K562 (cell line): ENCODE results near the gene PPIL6. TPM values are rescaled to one million over a fixed set of nuclear protein-coding genes. Genes with fewer than 3 reads are reported as not detected.
A peak's percentile ranks its signal among the peaks of the same experiment; 100 is the strongest.

Experiments used
- ATF3 ChIP-seq, 2 experiments: fragments of 450-650 bp in 1 of 2; sonication (generic) in 1 of 2; formaldehyde crosslinking in 1 of 2; IDR thresholded peaks in 1 of 2; conservative IDR thresholded peaks in 1 of 2; 2 replicates each; pipeline versions ENCODE4 v1.6.1 to v1.8.1; 2016 to 2023; ENCODE audit warnings: mild to moderate bottlenecking in 2 of 2, moderate library complexity in 2 of 2, inconsistent platforms in 1 of 2, missing genetic modification reagents in 1 of 2
- CTCF ChIP-seq, 3 experiments: IDR thresholded peaks in 2 of 3; conservative IDR thresholded peaks in 1 of 3; 2 replicates each; pipeline ENCODE4 v1.5.1; 2011 to 2012; ENCODE audit warnings: low read length in 3 of 3, mild to moderate bottlenecking in 3 of 3, control low read depth in 2 of 3, improper control_type of control experiment in 1 of 3, inconsistent platforms in 1 of 3, low read depth in 1 of 3, mixed read lengths in 1 of 3, moderate library complexity in 1 of 3; ENCODE audit not compliant: insufficient read depth in 2 of 3
- DPF2 ChIP-seq: fragments of 450-650 bp; IDR thresholded peaks from 2 replicates; pipeline ENCODE4 v1.6.1; 2016
- ETV1 ChIP-seq: fragments of 450-650 bp; conservative IDR thresholded peaks from 2 replicates; pipeline ENCODE4 v1.6.1; 2016; ENCODE audit warnings: missing genetic modification characterization, control low read depth, low read depth, missing compliant biosample characterization
- GABPB1 ChIP-seq: sonication (generic); formaldehyde crosslinking; IDR thresholded peaks from 2 replicates; pipeline ENCODE4 v1.8.0; 2022; ENCODE audit warnings: mild to moderate bottlenecking, missing genetic modification reagents
- HDAC3 ChIP-seq: fragments of 450-650 bp; IDR thresholded peaks from 2 replicates; pipeline ENCODE4 v1.6.1; 2018; ENCODE audit warnings: borderline replicate concordance, mild to moderate bottlenecking, moderate library complexity; ENCODE audit not compliant: partially characterized antibody
- LCOR ChIP-seq: sonication (generic); formaldehyde crosslinking; IDR thresholded peaks from 2 replicates; pipeline ENCODE4 v1.8.0; 2022; ENCODE audit warnings: mild to moderate bottlenecking, missing genetic modification reagents
- PHF8 ChIP-seq: fragments of 200-600 bp; sonication (generic); IDR thresholded peaks from 2 replicates; pipeline ENCODE4 v1.6.1; 2012; ENCODE audit warnings: mixed run types, mild to moderate bottlenecking, inconsistent platforms, low read length, moderate library complexity, borderline replicate concordance
- PKNOX1 ChIP-seq: fragments of 450-650 bp; IDR thresholded peaks from 2 replicates; pipeline ENCODE4 v1.6.1; 2016
- PML ChIP-seq: IDR thresholded peaks from 2 replicates; pipeline ENCODE4 v1.6.1; 2012; ENCODE audit warnings: low read length, inconsistent platforms
- PPARD ChIP-seq: fragments of 250-450 bp; sonication (Bioruptor Pico); IDR thresholded peaks from 2 replicates; pipeline ENCODE4 v1.8.0; 2022; ENCODE audit warnings: inconsistent platforms, mild to moderate bottlenecking, moderate library complexity
- REST ChIP-seq, 2 experiments: fragments of 450-650 bp; formaldehyde crosslinking in 1 of 2; IDR thresholded peaks; 2 replicates each; pipeline versions ENCODE4 v1.4.0 to v1.6.1; 2014 to 2020; ENCODE audit warnings: mild to moderate bottlenecking in 2 of 2, borderline replicate concordance in 1 of 2, low read depth in 1 of 2
- SMAD2 ChIP-seq: fragments of 150-350 bp; IDR thresholded peaks from 2 replicates; pipeline ENCODE4 v1.6.1; 2014; ENCODE audit warnings: low read depth, mild to moderate bottlenecking, low read length
- ZNF57 ChIP-seq: fragments of 450-650 bp; formaldehyde crosslinking; IDR thresholded peaks from 2 replicates; pipeline ENCODE4 v1.4.0; 2020; ENCODE audit warnings: mild to moderate bottlenecking, moderate library complexity
- polyA plus RNA-seq, 8 experiments: library from polyadenylated mRNA; depleted of rRNA in 4 of 8; stranded (reverse) in 5 of 8; unstranded in 3 of 8; fragments of >200 nt; fragmentation: Nextera tagmentation in 2 of 8; fragmentation: Illumina TruSeq in 1 of 8; extraction: Ambion mirVana in 2 of 8; extraction: Trizol in 1 of 8; gene quantifications; 2 replicates each; pipeline versions ENCODE4 v1.2.1 to v1.2.3, GENCODE V29; 2011 to 2014; ENCODE audit warnings: inconsistent platforms in 1 of 8, missing spikeins in 1 of 8
- total RNA-seq, 7 experiments: library from RNA; depleted of rRNA in 6 of 7; stranded (reverse); fragments of >200 nt in 6 of 7; fragmentation: Illumina TruSeq in 2 of 7; extraction: Trizol in 2 of 7; gene quantifications; 2 replicates each; pipeline versions ENCODE4 v1.2.1 to v1.2.3, GENCODE V29; 2011 to 2021; ENCODE audit warnings: low replicate concordance in 1 of 7

PPIL6 gene
- total and polyA plus RNA-seq, 9 of the 15 experiments (the other 6 are each of a cell fraction or from before 2014, with no cell fraction given) = 0.03 to 0.98 (median 0.41) TPM; not detected in 1

GRCh38 chr6:109393886-109394281 lies 46.5 kb downstream of the PPIL6 start (continued):
- no peak for TF ChIP-seq CTCF (IDR thresholded peaks at IDR 0.05 in 2 of 3, conservative IDR thresholded peaks at IDR 0.05 in 1 of 3; ENCODE audit: insufficient read depth in 2 of 3, low read depth in 1 of 3, low read length in 3 of 3)
- no peak for TF ChIP-seq DPF2
- peak; percentile 82 for TF ChIP-seq REST (IDR thresholded peaks at IDR 0.05; ENCODE audit: borderline replicate concordance)
- TF ChIP-seq REST (CRISPR knock-in tag; IDR thresholded peaks at IDR 0.05; ENCODE audit: low read depth) = no peak
- TF ChIP-seq ATF3 (IDR thresholded peaks at IDR 0.05) = peak; percentile 77
- TF ChIP-seq ATF3 (CRISPR knock-in tag; conservative IDR thresholded peaks at IDR 0.05) = no peak
- 0 out of 2 replicates have a peak, but pooled peaks have one; percentile 16 for TF ChIP-seq PKNOX1
- no peak for TF ChIP-seq ZNF57
- TF ChIP-seq SMAD2 = no peak
- no peak for TF ChIP-seq PPARD
- TF ChIP-seq GABPB1 (CRISPR knock-in tag) = no peak
- TF ChIP-seq HDAC3 = no peak
- no peak for TF ChIP-seq ETV1 (tag)
- TF ChIP-seq LCOR (CRISPR knock-in tag) = no peak
- no peak for TF ChIP-seq PML
- no peak for TF ChIP-seq PHF8
